DMS53 treated with DMSO at 0.1 percent for 48 hours (cell line): ENCODE data around the gene KDM2B.
"Not testable (repeated sequence)": the region's sequence is repeated elsewhere in the genome, so short reads cannot be mapped to it uniquely, and the experiment has no call there.

Source experiments
- DNase-seq: peaks from one replicate; lab custom pipeline; 2025; ENCODE audit not compliant: unreplicated experiment; lab: John Stamatoyannopoulos, UW

Gene KDM2B

GRCh38 chr12:121507984-121508383, 72.8 kb downstream of the KDM2B start:
- DNase-seq: no peak

GRCh38 chr12:121507245-121507644, 73.6 kb downstream of the KDM2B start:
- DNase-seq: no peak

- no peak for DNase-seq
Observed at GRCh38 chr12:121505513-121505912, 75.3 kb downstream of the KDM2B start.

- no peak for DNase-seq
Observed at GRCh38 chr12:121504505-121504904, 76.3 kb downstream of the KDM2B start.

GRCh38 chr12:121503395-121503794, 77.4 kb downstream of the KDM2B start:
- DNase-seq: no peak

GRCh38 chr12:121501946-121502345, 78.9 kb downstream of the KDM2B start:
- DNase-seq: no peak

- DNase-seq: peak; percentile 54
Observed at GRCh38 chr12:121499929-121500793, 80.7 kb downstream of the KDM2B start.

- no peak for DNase-seq
Observed at GRCh38 chr12:121495746-121496145, 85.1 kb downstream of the KDM2B start.

GRCh38 chr12:121494093-121494787, 86.6 kb downstream of the KDM2B start:
- DNase-seq: no peak

- no peak for DNase-seq
Observed at GRCh38 chr12:121490401-121491281, 90.2 kb downstream of the KDM2B start.

- DNase-seq: no peak
Observed at GRCh38 chr12:121489874-121490273, 90.9 kb downstream of the KDM2B start.

- DNase-seq: no peak
Observed at GRCh38 chr12:121484967-121485366, 95.9 kb downstream of the KDM2B start.

- DNase-seq: not testable (repeated sequence)
Observed at GRCh38 chr12:121484564-121484963, 96.3 kb downstream of the KDM2B start.

GRCh38 chr12:121483949-121484348, 96.9 kb downstream of the KDM2B start:
- DNase-seq: no peak

- no peak for DNase-seq
Observed at GRCh38 chr12:121476477-121476876, 104.3 kb downstream of the KDM2B start.

- no peak for DNase-seq
Observed at GRCh38 chr12:121475279-121475678, 105.5 kb downstream of the KDM2B start.

- DNase-seq: no peak
Observed at GRCh38 chr12:121472150-121472905, 108.5 kb downstream of the KDM2B start.

- no peak for DNase-seq
Observed at GRCh38 chr12:121470751-121471150, 110.1 kb downstream of the KDM2B start.

- no peak for DNase-seq
Observed at GRCh38 chr12:121468499-121468801, 112.4 kb downstream of the KDM2B start.

GRCh38 chr12:121467638-121468498, 113.0 kb downstream of the KDM2B start:
- DNase-seq: no peak
